Activated CD8-positive, alpha-beta memory T cell treated with anti-CD3 and anti-CD28 coated beads for 24 hours (primary cell): ENCODE measurements around the gene CWH43.
"Not testable (repeated sequence)": the region's sequence is repeated elsewhere in the genome, so short reads cannot be mapped to it uniquely, and the experiment has no call there.

Experiments
- DNase-seq: peaks from one replicate; pipeline ENCODE4 v3.0.0-alpha.2; 2020

The CWH43 gene

GRCh38 chr4:49098034-49098759 lies 112.1 kb downstream of the CWH43 start:
- DNase-seq, result not testable (repeated sequence)

- not testable (repeated sequence) for DNase-seq
Observed at GRCh38 chr4:49099831-49100444, 113.9 kb downstream of the CWH43 start.

DNA sequence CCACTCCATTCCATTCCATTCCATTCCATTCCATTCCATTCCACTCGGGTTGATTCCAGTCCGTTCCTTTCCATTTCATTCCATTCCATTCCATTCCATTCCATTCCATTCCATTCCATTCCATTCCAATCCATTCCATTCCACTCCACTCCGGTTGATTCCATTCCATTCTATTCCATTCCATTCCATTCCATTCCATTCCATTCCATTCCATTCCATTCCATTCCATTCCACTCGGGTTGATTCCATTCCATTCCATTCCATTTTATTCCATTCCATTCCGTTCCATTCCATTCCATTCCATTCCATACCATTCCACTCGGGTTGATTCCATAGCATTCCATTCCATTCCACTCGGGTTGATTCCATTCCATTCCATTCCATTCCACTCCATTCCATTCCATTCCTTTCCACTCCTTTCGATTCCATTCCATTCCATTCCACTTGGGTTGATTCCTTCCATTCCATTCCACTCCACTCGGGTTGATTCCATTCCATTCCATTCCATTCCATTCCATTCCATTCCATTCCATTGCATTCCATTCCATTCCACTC lies 116.3 kb downstream of the CWH43 start:
- DNase-seq, result not testable (repeated sequence)

DNA sequence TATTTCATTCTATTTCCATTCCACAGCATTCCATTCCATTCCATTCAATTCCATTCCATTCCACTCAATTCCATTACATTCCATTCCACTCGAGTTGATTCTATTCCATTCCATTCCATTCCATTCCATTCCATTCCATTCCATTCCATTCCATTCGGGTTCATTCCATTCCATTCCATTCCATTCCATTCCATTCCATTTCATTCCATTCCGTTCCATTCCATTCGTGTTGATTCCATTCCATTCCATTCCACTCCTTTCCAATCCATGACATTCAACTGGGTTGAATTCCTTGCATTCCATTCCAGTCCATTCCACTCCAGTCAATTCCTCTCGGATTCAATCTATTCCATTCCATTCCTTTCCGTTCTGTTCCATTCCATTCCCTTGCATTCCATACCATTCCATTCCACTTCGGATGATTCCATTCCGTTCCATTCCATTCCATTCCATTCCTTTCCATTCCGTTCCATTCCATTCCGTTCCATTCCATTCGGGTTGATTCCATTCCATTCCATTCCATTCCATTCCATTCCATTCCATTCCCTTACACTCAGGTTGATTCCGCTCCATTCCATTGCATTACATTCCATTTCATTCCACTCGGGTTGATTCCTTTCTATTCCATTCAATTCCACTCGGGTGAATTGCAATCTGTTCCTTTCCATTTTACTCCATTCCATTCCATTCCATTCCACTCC lies 117.5 kb downstream of the CWH43 start:
- DNase-seq, result not testable (repeated sequence)

GRCh38 chr4:49104231-49104930 lies 118.3 kb downstream of the CWH43 start:
- not testable (repeated sequence) for DNase-seq

DNA sequence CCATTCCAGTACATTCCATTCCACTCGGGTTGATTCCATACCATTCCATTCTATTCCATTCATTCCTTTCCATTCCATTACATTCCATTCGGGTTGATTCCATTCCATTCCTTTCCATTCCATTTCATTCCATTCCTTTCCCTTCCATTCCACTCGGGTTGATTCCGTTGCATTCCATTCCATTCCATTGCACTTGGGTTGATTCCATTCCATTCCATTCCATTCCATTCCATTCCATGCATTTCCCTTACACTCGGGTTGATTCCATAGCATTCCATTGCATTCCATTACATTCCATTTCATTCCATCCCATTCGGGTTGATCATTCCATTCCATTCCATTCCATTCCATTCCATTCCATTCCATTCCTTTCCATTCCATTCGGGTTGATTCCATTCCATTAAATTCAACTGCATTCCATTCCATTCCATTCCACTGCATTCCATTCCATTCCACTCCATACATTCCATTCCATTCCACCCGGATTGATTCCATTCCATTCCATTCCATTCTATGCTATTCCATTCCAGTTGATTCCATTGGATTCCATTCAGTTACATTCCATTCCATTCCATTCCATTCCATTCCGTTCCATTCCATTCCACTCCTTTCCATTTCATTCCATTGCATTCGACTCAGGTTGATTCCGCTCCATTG lies 119.3 kb downstream of the CWH43 start:
- DNase-seq, result not testable (repeated sequence)

DNA sequence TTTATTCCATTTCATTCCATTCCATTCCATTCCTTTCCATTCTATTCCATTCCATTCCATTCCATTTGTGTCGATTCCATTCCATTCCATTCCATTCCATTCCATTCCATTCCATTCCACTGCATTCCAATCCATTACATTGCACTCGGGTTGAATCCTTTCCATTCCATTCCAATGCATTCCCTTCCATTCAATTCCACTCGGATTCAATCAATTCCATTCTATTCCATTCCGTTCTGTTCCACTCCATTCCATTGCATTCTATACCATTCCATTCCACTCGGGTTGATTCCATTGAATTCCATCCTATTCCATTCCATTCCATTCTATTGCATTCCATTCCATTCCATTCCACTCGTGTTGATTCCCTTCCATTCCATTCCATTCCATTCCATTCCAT lies 121.2 kb downstream of the CWH43 start:
- DNase-seq, result not testable (repeated sequence)

GRCh38 chr4:49108183-49108978 lies 122.3 kb downstream of the CWH43 start:
- DNase-seq, result not testable (repeated sequence)

GRCh38 chr4:49109567-49110166 lies 123.6 kb downstream of the CWH43 start:
- not testable (repeated sequence) for DNase-seq

DNA sequence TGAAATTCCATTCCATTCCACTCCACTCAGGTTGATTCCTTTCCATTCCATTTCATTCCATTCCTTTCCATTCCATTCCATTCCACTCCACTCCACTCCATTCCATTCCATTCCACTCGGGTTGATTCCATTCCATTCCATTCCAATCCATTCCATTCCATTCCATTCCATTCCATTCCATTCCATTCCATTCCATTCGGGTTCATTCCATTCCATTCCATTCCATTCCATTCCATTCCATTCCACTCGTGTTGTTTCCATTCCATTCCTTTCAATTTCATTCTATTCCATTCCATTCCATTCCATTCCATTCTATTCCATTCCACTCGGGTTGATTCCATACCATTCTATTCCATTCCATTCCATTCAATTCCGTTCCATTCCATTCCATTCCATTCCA lies 124.5 kb downstream of the CWH43 start:
- not testable (repeated sequence) for DNase-seq
